Measurements from ENCODE around the gene COL16A1.
"Not testable (repeated sequence)": the region's sequence is repeated elsewhere in the genome, so short reads cannot be mapped to it uniquely, and the experiment has no call there.

COL16A1 gene

GRCh38 chr1:31715087-31715872, 11.5 kb upstream of the COL16A1 start:
- H3K4me3 ChIP-seq (ENCODE audit: low read depth in 1 of 2, low read length in 2 of 2) = peak overlapping the region; percentile 43 to 61
- H3K36me3 ChIP-seq (ENCODE audit: control insufficient read depth in 1 of 2, insufficient read depth in 2 of 2, low read length in 2 of 2) = peaks cover 0 to 3% of the 10 kb centered on the region in 2 donors
- H3K27me3 ChIP-seq (ENCODE audit: low read depth, low read length) = no peaks in the 10 kb centered on the region
- H3K27ac ChIP-seq (ENCODE audit: low read length) = peak overlapping the region; percentile 53
- no peaks in the 10 kb centered on the region for H3K9me3 ChIP-seq (ENCODE audit: control insufficient read depth in 1 of 2, low read length in 2 of 2)
- H3K4me1 ChIP-seq (ENCODE audit: control insufficient read depth in 1 of 2, insufficient read depth in 2 of 2, low read length in 2 of 2) = peaks cover 8 to 34% of the 10 kb centered on the region in 2 donors

GRCh38 chr1:31714442-31715086, 10.7 kb upstream of the COL16A1 start:
- Histone ChIP-seq H3K36me3 (ENCODE audit: control insufficient read depth in 1 of 2, insufficient read depth in 2 of 2, low read length in 2 of 2) (peaks cover 0 to 3% of the 10 kb centered on the region in 2 donors), H3K4me1 (ENCODE audit: control insufficient read depth in 1 of 2, insufficient read depth in 2 of 2, low read length in 2 of 2) (peaks cover 8 to 34% of the 10 kb centered on the region in 2 donors), H3K9me3 (ENCODE audit: control insufficient read depth in 1 of 2, low read length in 2 of 2) (no peaks in the 10 kb centered on the region), H3K27ac (ENCODE audit: low read length) (peak overlapping the region; percentile 53), H3K27me3 (ENCODE audit: low read depth, low read length) (no peaks in the 10 kb centered on the region), H3K4me3 (ENCODE audit: low read depth in 1 of 2, low read length in 2 of 2) (peak overlapping the region in 1 of 2 donors; percentile 61)

DNA sequence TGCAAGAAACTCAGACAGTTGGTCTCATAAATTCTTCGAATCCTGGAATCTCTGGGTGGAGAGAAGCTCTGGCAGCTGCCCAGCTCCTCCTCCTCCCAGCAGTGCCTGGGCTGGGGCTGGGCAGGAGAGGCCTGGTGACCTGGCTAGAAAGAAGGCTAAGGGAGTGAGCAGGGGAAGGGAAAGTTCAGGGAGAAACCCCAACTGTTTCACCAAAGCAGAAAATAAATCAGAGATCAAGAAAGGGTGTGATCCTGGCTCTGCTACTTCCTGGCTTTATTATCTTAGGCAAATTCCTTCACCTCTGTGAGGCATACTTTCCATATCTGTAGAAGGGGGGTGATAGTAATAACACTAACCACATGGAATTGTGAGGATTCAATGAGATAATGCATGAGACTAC, 8.8 kb upstream of the COL16A1 start:
- H3K4me1 ChIP-seq (ENCODE audit: control insufficient read depth in 1 of 2, insufficient read depth in 2 of 2, low read length in 2 of 2) = peaks cover 8 to 34% of the 10 kb centered on the region in 2 donors
- H3K27ac ChIP-seq (ENCODE audit: low read length) = peak overlapping the region; percentile 81
- no peak overlapping the region for H3K4me3 ChIP-seq (ENCODE audit: low read depth in 1 of 2, low read length in 2 of 2)

GRCh38 chr1:31712068-31712467, 8.3 kb upstream of the COL16A1 start:
- Histone ChIP-seq H3K9me3 (ENCODE audit: control insufficient read depth in 1 of 2, low read length in 2 of 2) (no peaks in the 10 kb centered on the region), H3K27me3 (ENCODE audit: low read depth, low read length) (no peaks in the 10 kb centered on the region), H3K27ac (ENCODE audit: low read length) (peak overlapping the region; percentile 81), H3K4me3 (ENCODE audit: low read depth in 1 of 2, low read length in 2 of 2) (no peak overlapping the region), H3K4me1 (ENCODE audit: control insufficient read depth in 1 of 2, insufficient read depth in 2 of 2, low read length in 2 of 2) (peaks cover 8 to 34% of the 10 kb centered on the region in 2 donors), H3K36me3 (ENCODE audit: control insufficient read depth in 1 of 2, insufficient read depth in 2 of 2, low read length in 2 of 2) (peaks cover 0 to 3% of the 10 kb centered on the region in 2 donors)

More for the DNA sequence above, 8.8 kb upstream of the COL16A1 start:
- Histone ChIP-seq H3K27me3 (ENCODE audit: low read depth, low read length) (no peaks in the 10 kb centered on the region), H3K9me3 (ENCODE audit: control insufficient read depth in 1 of 2, low read length in 2 of 2) (no peaks in the 10 kb centered on the region), H3K36me3 (ENCODE audit: control insufficient read depth in 1 of 2, insufficient read depth in 2 of 2, low read length in 2 of 2) (peaks cover 0 to 3% of the 10 kb centered on the region in 2 donors)

DNA sequence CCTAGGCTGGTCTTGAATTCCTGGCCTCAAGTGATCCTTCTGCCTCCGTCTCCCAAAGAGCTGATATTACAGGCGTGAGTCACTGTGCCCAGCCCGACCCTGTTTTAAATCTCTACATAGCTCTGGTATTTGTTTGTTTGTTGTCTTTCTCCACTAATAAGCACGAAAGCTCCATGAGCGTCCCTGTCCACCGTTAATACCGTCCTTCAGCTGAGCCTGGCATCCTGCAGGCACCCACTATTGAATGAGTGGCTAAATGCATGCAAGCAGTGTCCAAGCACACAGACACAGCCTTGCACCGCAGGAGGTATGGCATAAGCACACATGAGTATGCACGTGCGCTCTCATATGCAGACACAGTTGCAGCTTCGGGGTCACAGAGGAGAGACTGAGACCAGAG, 4.5 kb upstream of the COL16A1 start:
- H3K27me3 ChIP-seq (ENCODE audit: low read depth, low read length) = peaks cover 2% of the 10 kb centered on the region
- H3K4me1 ChIP-seq (ENCODE audit: control insufficient read depth in 1 of 2, insufficient read depth in 2 of 2, low read length in 2 of 2) = peaks cover 10 to 35% of the 10 kb centered on the region in 2 donors
- no peak overlapping the region for H3K27ac ChIP-seq (ENCODE audit: low read length)

GRCh38 chr1:31707711-31708110, 3.9 kb upstream of the COL16A1 start:
- Histone ChIP-seq H3K27me3 (ENCODE audit: low read depth, low read length) (peaks cover 3% of the 10 kb centered on the region), H3K4me3 (ENCODE audit: low read depth in 1 of 2, low read length in 2 of 2) (no peak overlapping the region), H3K27ac (ENCODE audit: low read length) (no peak overlapping the region), H3K9me3 (ENCODE audit: control insufficient read depth in 1 of 2, low read length in 2 of 2) (no peaks in the 10 kb centered on the region), H3K36me3 (ENCODE audit: control insufficient read depth in 1 of 2, insufficient read depth in 2 of 2, low read length in 2 of 2) (no peaks in the 10 kb centered on the region), H3K4me1 (ENCODE audit: control insufficient read depth in 1 of 2, insufficient read depth in 2 of 2, low read length in 2 of 2) (peaks cover 4 to 37% of the 10 kb centered on the region in 2 donors)

More for the DNA sequence above, 4.5 kb upstream of the COL16A1 start:
- Histone ChIP-seq H3K9me3 (ENCODE audit: control insufficient read depth in 1 of 2, low read length in 2 of 2) (no peaks in the 10 kb centered on the region), H3K36me3 (ENCODE audit: control insufficient read depth in 1 of 2, insufficient read depth in 2 of 2, low read length in 2 of 2) (no peaks in the 10 kb centered on the region), H3K4me3 (ENCODE audit: low read depth in 1 of 2, low read length in 2 of 2) (no peak overlapping the region)

DNA sequence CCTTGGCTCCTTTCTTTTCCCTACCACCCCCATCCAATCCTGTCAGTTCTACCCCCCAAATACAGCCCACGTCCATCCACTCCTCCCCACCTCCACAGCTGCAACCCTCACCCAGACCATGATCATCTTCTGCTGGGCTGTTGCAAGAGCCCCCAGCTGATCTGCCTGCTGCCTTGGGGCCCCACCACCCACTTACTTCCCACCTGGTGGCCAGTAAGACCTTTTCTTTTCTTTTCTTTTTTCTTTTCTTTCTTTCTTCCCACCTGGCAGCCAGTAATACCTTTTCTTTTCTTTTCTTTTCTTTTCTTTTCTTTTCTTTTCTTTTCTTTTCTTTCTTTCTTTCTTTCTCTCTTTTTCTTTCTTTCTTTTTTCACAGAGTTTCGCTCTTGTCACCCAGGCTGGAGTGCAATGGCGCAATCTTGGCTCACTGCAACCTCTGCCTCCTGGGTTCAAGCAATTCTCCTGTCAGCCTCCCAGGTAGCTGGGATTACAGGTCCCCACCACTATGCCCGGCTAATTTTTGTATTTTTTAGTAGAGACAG, 3.3 kb upstream of the COL16A1 start:
- H3K36me3 ChIP-seq (ENCODE audit: control insufficient read depth in 1 of 2, insufficient read depth in 2 of 2, low read length in 2 of 2); H3K9me3 ChIP-seq (ENCODE audit: control insufficient read depth in 1 of 2, low read length in 2 of 2); H3K4me3 ChIP-seq (ENCODE audit: low read depth in 1 of 2, low read length in 2 of 2); H3K27ac ChIP-seq (ENCODE audit: low read length); H3K27me3 ChIP-seq (ENCODE audit: low read depth, low read length): not testable (repeated sequence)
- H3K4me1 ChIP-seq (ENCODE audit: control insufficient read depth in 1 of 2, insufficient read depth in 2 of 2, low read length in 2 of 2) = peaks cover 4 to 37% of the 10 kb centered on the region in 2 donors

DNA sequence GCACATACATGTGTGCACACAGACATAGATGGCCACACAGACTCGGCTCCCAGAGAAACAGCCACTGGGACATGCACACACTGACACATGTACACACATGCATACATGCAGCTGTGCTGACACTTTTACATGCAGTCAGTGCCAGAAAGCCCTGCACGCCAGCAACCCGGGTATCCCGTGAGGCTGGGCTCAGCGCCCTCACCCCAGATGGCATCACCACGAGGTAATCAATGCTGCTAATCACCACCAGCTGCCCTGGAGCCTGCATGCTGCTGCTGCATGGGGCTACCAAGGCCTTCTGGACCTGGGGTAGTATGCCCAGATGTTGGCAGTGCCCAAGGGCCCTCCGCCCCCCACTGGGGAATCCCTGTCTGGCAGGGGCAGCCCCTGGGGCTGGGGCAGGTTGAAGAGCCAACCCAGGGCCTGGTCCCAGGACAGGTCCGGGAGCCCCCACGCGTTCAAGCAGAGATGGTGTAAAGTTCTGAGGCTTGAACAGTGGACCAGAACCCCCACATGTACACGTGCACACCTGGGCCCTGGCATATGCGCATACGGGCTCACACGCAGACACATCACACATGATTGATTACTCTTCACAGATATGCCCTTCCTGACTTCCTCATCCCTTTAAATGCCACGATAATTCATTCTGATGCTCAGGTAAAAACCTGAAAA, 2.7 kb upstream of the COL16A1 start:
- peaks cover 3% of the 10 kb centered on the region for H3K27me3 ChIP-seq (ENCODE audit: low read depth, low read length)
- H3K36me3 ChIP-seq (ENCODE audit: control insufficient read depth in 1 of 2, insufficient read depth in 2 of 2, low read length in 2 of 2) = no peaks in the 10 kb centered on the region
- no peak overlapping the region for H3K4me3 ChIP-seq (ENCODE audit: low read depth in 1 of 2, low read length in 2 of 2)
- peaks cover 4 to 40% of the 10 kb centered on the region in 2 donors for H3K4me1 ChIP-seq (ENCODE audit: control insufficient read depth in 1 of 2, insufficient read depth in 2 of 2, low read length in 2 of 2)
- H3K9me3 ChIP-seq (ENCODE audit: control insufficient read depth in 1 of 2, low read length in 2 of 2) = no peaks in the 10 kb centered on the region
- H3K27ac ChIP-seq (ENCODE audit: low read length) = no peak overlapping the region

GRCh38 chr1:31705080-31705866, 1.5 kb upstream of the COL16A1 start:
- peak overlapping the region in 1 of 2 donors; percentile 46 for H3K4me3 ChIP-seq (ENCODE audit: low read depth in 1 of 2, low read length in 2 of 2)
- H3K36me3 ChIP-seq (ENCODE audit: control insufficient read depth in 1 of 2, insufficient read depth in 2 of 2, low read length in 2 of 2) = no peaks in the 10 kb centered on the region
- H3K4me1 ChIP-seq (ENCODE audit: control insufficient read depth in 1 of 2, insufficient read depth in 2 of 2, low read length in 2 of 2) = peaks cover 15 to 52% of the 10 kb centered on the region in 2 donors
- no peaks in the 10 kb centered on the region for H3K9me3 ChIP-seq (ENCODE audit: control insufficient read depth in 1 of 2, low read length in 2 of 2)
- H3K27ac ChIP-seq (ENCODE audit: low read length) = peak overlapping the region; percentile 70
- H3K27me3 ChIP-seq (ENCODE audit: low read depth, low read length) = peaks cover 3% of the 10 kb centered on the region

DNA sequence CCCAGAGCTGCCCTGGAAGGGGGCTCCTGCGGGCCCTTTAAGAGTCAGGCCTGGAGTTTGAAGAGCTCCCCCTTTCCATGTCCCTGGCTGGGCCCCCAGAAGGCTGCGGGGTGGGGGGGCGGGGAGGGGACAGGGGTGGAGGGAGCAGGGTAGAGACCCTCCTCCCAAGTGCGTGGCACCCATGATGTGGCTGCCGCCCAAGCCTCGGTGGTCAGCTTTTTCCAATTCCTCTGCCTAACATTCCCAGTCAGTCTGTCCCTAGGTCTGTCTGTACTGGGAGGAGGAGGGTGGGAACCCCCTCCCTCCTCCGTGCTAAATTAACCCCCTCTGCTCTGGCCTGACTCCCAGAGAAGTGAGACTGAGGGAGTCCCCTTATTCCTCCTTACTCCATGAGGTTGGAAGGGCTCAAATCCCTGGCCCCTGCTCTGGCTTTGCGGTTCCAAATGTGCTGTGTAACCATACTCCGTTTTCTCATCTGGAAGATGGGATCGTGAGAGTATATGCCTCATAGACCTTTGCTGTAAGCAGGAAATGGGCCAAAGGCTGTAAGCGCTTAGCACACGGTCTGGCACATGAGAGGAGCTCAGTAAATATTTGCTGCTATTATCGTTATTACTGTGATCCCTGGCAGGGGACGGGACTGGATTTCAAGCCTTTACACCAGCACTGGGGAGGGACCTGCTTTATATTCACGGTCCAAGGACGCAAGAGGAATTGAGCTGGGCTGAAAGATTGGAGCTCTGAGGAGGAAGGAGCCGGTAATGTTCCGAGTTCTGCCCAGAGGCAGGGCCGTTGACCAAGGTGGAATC, 658 bp upstream of the COL16A1 start:
- H3K27ac ChIP-seq (ENCODE audit: low read length) = peak overlapping the region; percentile 70

More for the DNA sequence above, 658 bp upstream of the COL16A1 start:
- Histone ChIP-seq H3K4me1 (ENCODE audit: control insufficient read depth in 1 of 2, insufficient read depth in 2 of 2, low read length in 2 of 2) (peaks cover 19 to 60% of the 10 kb centered on the region in 2 donors), H3K27me3 (ENCODE audit: low read depth, low read length) (peaks cover 3% of the 10 kb centered on the region), H3K36me3 (ENCODE audit: control insufficient read depth in 1 of 2, insufficient read depth in 2 of 2, low read length in 2 of 2) (peaks cover 2 to 5% of the 10 kb centered on the region in 2 donors), H3K4me3 (ENCODE audit: low read depth in 1 of 2, low read length in 2 of 2) (peak overlapping the region; percentile 43 to 67), H3K9me3 (ENCODE audit: control insufficient read depth in 1 of 2, low read length in 2 of 2) (no peaks in the 10 kb centered on the region)

Data from muscle layer of duodenum (tissue), 2 donors.